Measurements from ENCODE around the gene PHKG2. TPM values are rescaled to one million over a fixed set of nuclear protein-coding genes. Genes with fewer than 3 reads are reported as not detected.

Gene PHKG2
- total and polyA plus RNA-seq, 8 donors, result 18.2 to 104 (median 32.4) TPM

- TF ChIP-seq EP300 (IDR thresholded peaks at IDR 0.05) (no peak), POLR2A (IDR thresholded peaks at IDR 0.05) (no peak), POLR2AphosphoS5 (IDR thresholded peaks at IDR 0.05) (no peak), CTCF (IDR thresholded peaks at IDR 0.05) (no peak)
- WGBS, 5 donors, result 42 to 49% (median 44%) methylated on average over 3 of the region's 3 CpGs
- Histone ChIP-seq H3K27me3 (no peaks in the 10 kb centered on the region), H3K9me3 (no peaks in the 10 kb centered on the region), H3K36me3 (peaks cover 21 to 56% (median 43%) of the 10 kb centered on the region in 4 donors), H3K4me1 (peaks cover 8 to 51% (median 20%) of the 10 kb centered on the region in 4 donors), H3K4me3 (peak overlapping the region; percentile 89 to 99 (median 96)), H3K27ac (peak overlapping the region; percentile 86 to 95 (median 88))
- intact Hi-C loops (cut with DNase I; ENCODE audit: low total_unique reads), result no loop called here
- no peak for DNase-seq
Observed at GRCh38 chr16:30747331-30747730, 894 bp upstream of the PHKG2 start.

- DNase-seq, result peak in 1 of 2 donors; percentile 60
- TF ChIP-seq POLR2A (IDR thresholded peaks at IDR 0.05), result no peak
- TF ChIP-seq EP300 (IDR thresholded peaks at IDR 0.05), result no peak
- TF ChIP-seq POLR2AphosphoS5 (IDR thresholded peaks at IDR 0.05), result no peak
- TF ChIP-seq CTCF (IDR thresholded peaks at IDR 0.05), result no peak
- intact Hi-C loops (cut with DNase I; ENCODE audit: low total_unique reads), result no loop called here
- WGBS, 5 donors, result 12 to 50% (median 16%) methylated on average over 9 to 36 of the region's 36 CpGs
- Histone ChIP-seq H3K9me3 (no peaks in the 10 kb centered on the region), H3K4me1 (peaks cover 6 to 39% (median 18%) of the 10 kb centered on the region in 4 donors), H3K36me3 (peaks cover 32 to 56% (median 46%) of the 10 kb centered on the region in 4 donors), H3K27ac (peak overlapping the region; percentile 80 to 95 (median 88)), H3K27me3 (no peaks in the 10 kb centered on the region), H3K4me3 (peak overlapping the region; percentile 89 to 99 (median 96))
Observed at GRCh38 chr16:30748634-30749445, 615 bp downstream of the PHKG2 start.

- Histone ChIP-seq H3K4me3 (no peak overlapping the region), H3K36me3 (peaks cover 28 to 56% (median 46%) of the 10 kb centered on the region in 4 donors), H3K4me1 (peaks cover 6 to 29% (median 18%) of the 10 kb centered on the region in 4 donors), H3K9me3 (no peaks in the 10 kb centered on the region), H3K27ac (no peak overlapping the region), H3K27me3 (no peaks in the 10 kb centered on the region)
- DNase-seq, result no peak
- 83 to 89% (median 86%) methylated on average over 4 of the region's 4 CpGs for WGBS, 5 donors
- intact Hi-C loops (cut with DNase I; ENCODE audit: low total_unique reads), result no loop called here
- TF ChIP-seq CTCF (IDR thresholded peaks at IDR 0.05) (no peak), POLR2A (IDR thresholded peaks at IDR 0.05) (no peak), POLR2AphosphoS5 (IDR thresholded peaks at IDR 0.05) (no peak), EP300 (IDR thresholded peaks at IDR 0.05) (no peak)
Observed at GRCh38 chr16:30750201-30750600, 2.0 kb downstream of the PHKG2 start.

- DNase-seq, result no peak
- peaks cover 6 to 29% (median 18%) of the 10 kb centered on the region in 4 donors for H3K4me1 ChIP-seq
- peaks cover 27 to 58% (median 52%) of the 10 kb centered on the region in 4 donors for H3K36me3 ChIP-seq
- WGBS, 5 donors, result 91 to 94% (median 92%) methylated on average over 20 of the region's 20 CpGs
- TF ChIP-seq EP300 (IDR thresholded peaks at IDR 0.05) (no peak), POLR2AphosphoS5 (IDR thresholded peaks at IDR 0.05) (no peak), CTCF (IDR thresholded peaks at IDR 0.05) (no peak), POLR2A (IDR thresholded peaks at IDR 0.05) (no peak)
- intact Hi-C loops (cut with DNase I; ENCODE audit: low total_unique reads), result no loop called here
- no peak overlapping the region for H3K27ac ChIP-seq
- no peaks in the 10 kb centered on the region for H3K9me3 ChIP-seq
- no peak overlapping the region for H3K4me3 ChIP-seq
- no peaks in the 10 kb centered on the region for H3K27me3 ChIP-seq
Observed at GRCh38 chr16:30750876-30751465, 2.7 kb downstream of the PHKG2 start.
